Measurements from ENCODE around the gene PTGDS.

DNA sequence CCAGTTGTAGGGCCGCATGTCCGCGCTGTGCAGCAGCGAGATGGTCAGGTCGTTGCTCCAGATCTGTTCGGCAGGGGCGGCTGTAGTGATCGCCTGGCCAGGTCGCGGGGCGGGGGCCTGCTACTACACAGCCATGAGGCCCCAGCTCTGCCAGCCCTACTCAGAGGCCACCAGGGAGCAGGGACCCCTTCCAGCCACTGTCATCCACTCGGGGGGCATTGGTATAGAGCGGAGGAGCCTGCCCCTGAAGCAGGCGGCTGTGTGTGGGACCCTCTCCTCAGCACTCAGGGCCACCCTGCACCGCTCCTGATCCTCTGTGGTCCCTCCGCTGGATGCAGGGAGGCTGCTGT, 34.4 kb upstream of the PTGDS start:
- TF ChIP-seq REST (tag by site-specific recombination; IDR thresholded peaks at IDR 0.05), result no peak
- TF ChIP-seq SCRT2 (tag by site-specific recombination; IDR thresholded peaks at IDR 0.05), result no peak
- TF ChIP-seq, protein P1, sequence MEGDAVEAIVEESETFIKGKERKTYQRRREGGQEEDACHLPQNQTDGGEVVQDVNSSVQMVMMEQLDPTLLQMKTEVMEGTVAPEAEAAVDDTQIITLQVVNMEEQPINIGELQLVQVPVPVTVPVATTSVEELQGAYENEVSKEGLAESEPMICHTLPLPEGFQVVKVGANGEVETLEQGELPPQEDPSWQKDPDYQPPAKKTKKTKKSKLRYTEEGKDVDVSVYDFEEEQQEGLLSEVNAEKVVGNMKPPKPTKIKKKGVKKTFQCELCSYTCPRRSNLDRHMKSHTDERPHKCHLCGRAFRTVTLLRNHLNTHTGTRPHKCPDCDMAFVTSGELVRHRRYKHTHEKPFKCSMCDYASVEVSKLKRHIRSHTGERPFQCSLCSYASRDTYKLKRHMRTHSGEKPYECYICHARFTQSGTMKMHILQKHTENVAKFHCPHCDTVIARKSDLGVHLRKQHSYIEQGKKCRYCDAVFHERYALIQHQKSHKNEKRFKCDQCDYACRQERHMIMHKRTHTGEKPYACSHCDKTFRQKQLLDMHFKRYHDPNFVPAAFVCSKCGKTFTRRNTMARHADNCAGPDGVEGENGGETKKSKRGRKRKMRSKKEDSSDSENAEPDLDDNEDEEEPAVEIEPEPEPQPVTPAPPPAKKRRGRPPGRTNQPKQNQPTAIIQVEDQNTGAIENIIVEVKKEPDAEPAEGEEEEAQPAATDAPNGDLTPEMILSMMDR (tag by site-specific recombination; IDR thresholded peaks at IDR 0.05), result no peak
- TF ChIP-seq TCF7L2 (IDR thresholded peaks at IDR 0.05; ENCODE audit: borderline replicate concordance, low read depth, low read length), result no peak
- TF ChIP-seq, protein P2, sequence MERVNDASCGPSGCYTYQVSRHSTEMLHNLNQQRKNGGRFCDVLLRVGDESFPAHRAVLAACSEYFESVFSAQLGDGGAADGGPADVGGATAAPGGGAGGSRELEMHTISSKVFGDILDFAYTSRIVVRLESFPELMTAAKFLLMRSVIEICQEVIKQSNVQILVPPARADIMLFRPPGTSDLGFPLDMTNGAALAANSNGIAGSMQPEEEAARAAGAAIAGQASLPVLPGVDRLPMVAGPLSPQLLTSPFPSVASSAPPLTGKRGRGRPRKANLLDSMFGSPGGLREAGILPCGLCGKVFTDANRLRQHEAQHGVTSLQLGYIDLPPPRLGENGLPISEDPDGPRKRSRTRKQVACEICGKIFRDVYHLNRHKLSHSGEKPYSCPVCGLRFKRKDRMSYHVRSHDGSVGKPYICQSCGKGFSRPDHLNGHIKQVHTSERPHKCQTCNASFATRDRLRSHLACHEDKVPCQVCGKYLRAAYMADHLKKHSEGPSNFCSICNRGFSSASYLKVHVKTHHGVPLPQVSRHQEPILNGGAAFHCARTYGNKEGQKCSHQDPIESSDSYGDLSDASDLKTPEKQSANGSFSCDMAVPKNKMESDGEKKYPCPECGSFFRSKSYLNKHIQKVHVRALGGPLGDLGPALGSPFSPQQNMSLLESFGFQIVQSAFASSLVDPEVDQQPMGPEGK (tag by site-specific recombination; IDR thresholded peaks at IDR 0.05), result no peak
- TF ChIP-seq ZNF549 (tag by site-specific recombination; IDR thresholded peaks at IDR 0.05), result no peak
- no peak for TF ChIP-seq ZNF558 (tag by site-specific recombination; IDR thresholded peaks at IDR 0.05)
- no peak for TF ChIP-seq SP2 (tag by site-specific recombination; IDR thresholded peaks at IDR 0.05)
- TF ChIP-seq KLF10 (tag by site-specific recombination; IDR thresholded peaks at IDR 0.05), result no peak

Measured in HEK293 (cell line).